OCI-LY3 (cell line): Measurements from ENCODE around the gene KIDINS220.

ENCODE experiments used
- CTCF ChIP-seq: fragments of 200-600, 300-600 bp; sonication (generic); IDR thresholded peaks from 2 replicates; pipeline ENCODE4 v1.5.1; 2014; ENCODE audit warnings: antibody characterized with exemption, low read length, low read depth
- EZH2phosphoT487 ChIP-seq: fragments of 200-600 bp; shearing (Covaris generic); IDR thresholded peaks from 2 replicates; pipeline ENCODE4 v1.6.1; 2018; ENCODE audit warnings: antibody characterized with exemption, mixed run types, low read depth

GRCh38 chr2:8684878-8685696 lies 152.3 kb downstream of the KIDINS220 start:
- no peak for TF ChIP-seq CTCF
- TF ChIP-seq EZH2phosphoT487: no peak
